Hindlimb muscle (tissue), 1 donor: ENCODE measurements around the gene RBM7. TPM values are rescaled to one million over a fixed set of nuclear protein-coding genes. Genes with fewer than 3 reads are reported as not detected.

Experiments
- DNase-seq: peaks from one replicate; pipeline ENCODE4 v3.0.0-alpha.2; 2013
- polyA plus RNA-seq: library from polyadenylated mRNA; unstranded; fragments of 120-200 nt; gene quantifications from one replicate; pipeline ENCODE4 v1.2.1, GENCODE V29; 2013; ENCODE audit not compliant: insufficient read length

RBM7 gene
- polyA plus RNA-seq, 1 donor = 20.9 TPM

GRCh38 chr11:114448749-114449482, 48.5 kb downstream of the RBM7 start:
- no peak for DNase-seq

- no peak for DNase-seq
These were observed 49.4 kb downstream of the RBM7 start for GRCh38 chr11:114449845-114450244.

GRCh38 chr11:114452399-114452798, 51.9 kb downstream of the RBM7 start:
- no peak for DNase-seq

Other genes starting within 250 kb of the RBM7 start
- 78.2 TPM for gene NNMT, start 104.3 kb upstream of the RBM7 start, polyA plus RNA-seq
- gene C11orf71, start 155 bp upstream of the RBM7 start, polyA plus RNA-seq = 9.5 TPM
- 45.1 TPM for gene REXO2, start 38.8 kb downstream of the RBM7 start, polyA plus RNA-seq
- gene NXPE1, start 159.2 kb downstream of the RBM7 start, polyA plus RNA-seq = not detected
- gene NXPE4, start 195.1 kb downstream of the RBM7 start, polyA plus RNA-seq = not detected